OCI-LY7 (cell line): ENCODE data around the gene TEX29. TPM values are rescaled to one million over a fixed set of nuclear protein-coding genes. Genes with fewer than 3 reads are reported as not detected.

ENCODE experiments used
- BruUV-seq: library from RNA; stranded (reverse); fragments of 400-500 nt; replicated peaks from 2 replicates; lab custom pipeline; 2021; lab: Mats Ljungman, UMichigan
- CTCF ChIA-PET: fragments of 300-600 bp; sonication (Branson Sonifier 250); formaldehyde crosslinking; loops from one replicate; lab custom pipeline; 2022; ENCODE audit warnings: antibody characterized with exemption; ENCODE audit not compliant: unreplicated experiment; lab: Charles Lee
- POLR2A ChIA-PET: fragments of 300-600 bp; sonication (Branson Sonifier 250); formaldehyde crosslinking; loops from one replicate; lab custom pipeline; 2022; ENCODE audit warnings: antibody characterized with exemption; lab: Charles Lee
- DNase-seq: peaks from one replicate; pipeline ENCODE4 v3.0.0-alpha.2; 2015; ENCODE audit warnings: low spot score
- H2AFZ ChIP-seq: fragments of 200-600 bp; sonication (generic), shearing (Covaris generic); 2 replicates; pipeline ENCODE4 v1.6.1; 2014; ENCODE audit warnings: mild to moderate bottlenecking, antibody characterized with exemption, low read length, moderate library complexity
- H3K27ac ChIP-seq: fragments of 200-600 bp; sonication (generic); 2 replicates; pipeline ENCODE4 v1.5.1; 2014; ENCODE audit warnings: mixed run types, low read depth, mild to moderate bottlenecking, moderate library complexity, low read length, inconsistent platforms; ENCODE audit not compliant: poor library complexity, severe bottlenecking
- H3K36me3 ChIP-seq: fragments of 200-600 bp; sonication (generic); 2 replicates; pipeline ENCODE4 v1.6.1; 2014; ENCODE audit warnings: mild to moderate bottlenecking, antibody characterized with exemption, low read length, moderate library complexity, mixed read lengths; ENCODE audit not compliant: insufficient read depth
- H3K4me1 ChIP-seq: fragments of 200-600 bp; sonication (generic); 2 replicates; pipeline ENCODE4 v1.5.1; 2014; ENCODE audit warnings: mild to moderate bottlenecking, low read length; ENCODE audit not compliant: insufficient read depth, poor library complexity, severe bottlenecking
- H3K4me2 ChIP-seq: fragments of 200-600 bp; sonication (generic); 2 replicates; pipeline ENCODE4 v1.6.1; 2014; ENCODE audit warnings: mild to moderate bottlenecking, low read length
- H3K4me3 ChIP-seq: fragments of 200-600 bp; sonication (generic); 2 replicates; pipeline ENCODE4 v1.5.1; 2014; ENCODE audit warnings: mild to moderate bottlenecking, low read depth, low read length; ENCODE audit not compliant: poor library complexity, severe bottlenecking
- H3K79me2 ChIP-seq: fragments of 200-600 bp; sonication (generic); 2 replicates; pipeline ENCODE4 v1.6.1; 2016; ENCODE audit warnings: low read depth, mild to moderate bottlenecking, low read length, moderate library complexity, mixed read lengths; ENCODE audit not compliant: insufficient read depth
- H3K9me2 ChIP-seq: fragments of 200-600 bp; sonication (generic); 2 replicates; pipeline ENCODE4 v1.6.1; 2016; ENCODE audit warnings: mild to moderate bottlenecking, low read length, mixed read lengths; ENCODE audit not compliant: insufficient read depth
- H3K9me3 ChIP-seq: fragments of 200-600 bp; sonication (generic); 2 replicates; pipeline ENCODE4 v1.6.1; 2014; ENCODE audit warnings: mild to moderate bottlenecking, mixed run types, low read length, mixed read lengths
- H4K20me1 ChIP-seq: fragments of 200-600 bp; sonication (generic); 2 replicates; pipeline ENCODE4 v1.6.1; 2014; ENCODE audit warnings: mild to moderate bottlenecking, antibody characterized with exemption, low read length, moderate library complexity, mixed read lengths; ENCODE audit not compliant: insufficient read depth
- EZH2phosphoT487 ChIP-seq: fragments of 200-600 bp; sonication (generic); IDR thresholded peaks from 2 replicates; pipeline ENCODE4 v1.6.1; 2018; ENCODE audit warnings: low read depth, borderline replicate concordance, mild to moderate bottlenecking, mixed run types, antibody characterized with exemption, low read length, moderate library complexity, mixed read lengths
- intact Hi-C: fragments of 100-400 bp; cut with micrococcal nuclease; formaldehyde crosslinking; loops from one replicate; pipeline ENCODE4 v1.10.0; 2022; ENCODE audit not compliant: unreplicated experiment
- total RNA-seq, 2 experiments: library from RNA; depleted of rRNA in 1 of 2; stranded (reverse); fragments of >200 nt in 1 of 2; shearing (Covaris generic) in 1 of 2; gene quantifications; 2 replicates each; pipeline ENCODE4 v1.2.3, GENCODE V29; 2014 to 2022
- TF ChIP-seq, protein P1 (sequence below): fragments of 200-600 bp; sonication (generic); conservative IDR thresholded peaks from 2 replicates; pipeline ENCODE4 v1.5.1; 2014; ENCODE audit warnings: mild to moderate bottlenecking, antibody characterized with exemption, low read length, moderate library complexity, mixed read lengths

TEX29 gene
- total RNA-seq, 2 experiments from 2014 or later = not detected

DNA sequence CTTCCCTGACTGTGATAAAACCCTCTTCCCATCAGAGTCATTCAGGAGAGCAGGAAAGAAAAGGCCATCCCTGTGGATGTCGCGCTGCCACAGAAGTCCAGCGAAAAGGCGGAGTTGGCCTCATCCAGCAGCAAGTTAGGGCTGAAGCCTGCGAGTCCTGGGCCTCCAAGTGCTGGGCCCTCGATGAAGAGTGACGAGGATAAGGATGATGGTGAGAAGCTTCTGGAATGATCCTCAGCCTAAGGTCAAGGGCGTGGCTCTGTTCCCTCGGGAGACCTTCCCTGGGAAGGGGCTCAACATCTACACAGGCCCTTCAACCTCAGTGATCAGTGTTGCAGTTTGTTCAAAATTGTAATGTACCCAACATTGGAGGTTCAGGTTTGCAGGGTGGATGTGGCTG is 22.3 kb downstream of the TEX29 start:
- H3K36me3 ChIP-seq = no peaks in the 10 kb centered on the region
- ChIA-PET CTCF (no interaction called here), POLR2A (no interaction called here)
- intact Hi-C loops = no loop called here
- no peaks in the 10 kb centered on the region for H4K20me1 ChIP-seq
- H3K4me2 ChIP-seq = no peak overlapping the region
- no peak for DNase-seq
- H3K9me2 ChIP-seq = no peaks in the 10 kb centered on the region
- TF ChIP-seq, protein P1, sequence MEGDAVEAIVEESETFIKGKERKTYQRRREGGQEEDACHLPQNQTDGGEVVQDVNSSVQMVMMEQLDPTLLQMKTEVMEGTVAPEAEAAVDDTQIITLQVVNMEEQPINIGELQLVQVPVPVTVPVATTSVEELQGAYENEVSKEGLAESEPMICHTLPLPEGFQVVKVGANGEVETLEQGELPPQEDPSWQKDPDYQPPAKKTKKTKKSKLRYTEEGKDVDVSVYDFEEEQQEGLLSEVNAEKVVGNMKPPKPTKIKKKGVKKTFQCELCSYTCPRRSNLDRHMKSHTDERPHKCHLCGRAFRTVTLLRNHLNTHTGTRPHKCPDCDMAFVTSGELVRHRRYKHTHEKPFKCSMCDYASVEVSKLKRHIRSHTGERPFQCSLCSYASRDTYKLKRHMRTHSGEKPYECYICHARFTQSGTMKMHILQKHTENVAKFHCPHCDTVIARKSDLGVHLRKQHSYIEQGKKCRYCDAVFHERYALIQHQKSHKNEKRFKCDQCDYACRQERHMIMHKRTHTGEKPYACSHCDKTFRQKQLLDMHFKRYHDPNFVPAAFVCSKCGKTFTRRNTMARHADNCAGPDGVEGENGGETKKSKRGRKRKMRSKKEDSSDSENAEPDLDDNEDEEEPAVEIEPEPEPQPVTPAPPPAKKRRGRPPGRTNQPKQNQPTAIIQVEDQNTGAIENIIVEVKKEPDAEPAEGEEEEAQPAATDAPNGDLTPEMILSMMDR = no peak
- no peak for TF ChIP-seq EZH2phosphoT487
- H3K9me3 ChIP-seq = no peaks in the 10 kb centered on the region
- no TSS peak for BruUV-seq
- H3K4me3 ChIP-seq = no peak overlapping the region
- H3K27ac ChIP-seq = no peak overlapping the region
- no peaks in the 10 kb centered on the region for H3K4me1 ChIP-seq
- no peak overlapping the region for H2AFZ ChIP-seq
- H3K79me2 ChIP-seq = no peaks in the 10 kb centered on the region

DNA sequence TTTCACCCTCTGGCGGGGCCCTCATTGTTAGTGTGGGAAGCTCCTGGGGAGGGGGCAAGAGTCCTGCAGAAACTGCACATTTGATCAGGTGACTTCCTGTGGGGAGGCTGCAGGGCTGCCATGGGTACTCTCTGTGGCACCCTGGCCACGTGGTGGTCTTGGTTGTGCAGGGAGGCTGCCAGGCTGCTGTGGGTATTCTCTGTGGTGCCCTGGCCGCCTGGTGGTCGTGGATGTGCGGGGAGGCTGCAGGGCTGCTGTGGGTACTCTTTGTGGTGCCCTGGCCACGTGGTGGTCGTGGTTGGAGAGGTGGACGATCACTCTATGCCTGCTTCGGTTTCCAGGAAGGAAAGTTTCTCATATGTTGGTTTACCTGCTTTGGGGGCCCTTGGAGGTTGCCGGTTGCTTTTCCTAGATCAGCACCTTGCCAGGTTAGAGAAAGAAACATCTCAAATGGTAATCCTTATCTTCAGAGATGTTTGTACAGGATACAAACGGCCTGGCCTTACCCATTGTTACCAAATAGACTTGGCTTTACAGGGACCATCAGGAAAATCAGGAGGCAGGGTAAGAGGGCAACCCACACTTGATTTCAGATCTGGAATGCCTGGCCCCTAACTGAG is 22.9 kb downstream of the TEX29 start:
- Histone ChIP-seq H3K36me3 (no peaks in the 10 kb centered on the region), H3K9me2 (no peaks in the 10 kb centered on the region), H3K9me3 (no peaks in the 10 kb centered on the region), H3K79me2 (no peaks in the 10 kb centered on the region), H3K4me1 (no peaks in the 10 kb centered on the region), H4K20me1 (no peaks in the 10 kb centered on the region), H3K4me2 (no peak overlapping the region), H2AFZ (no peak overlapping the region), H3K4me3 (no peak overlapping the region), H3K27ac (no peak overlapping the region)
- intact Hi-C loops = no loop called here
- ChIA-PET CTCF (no interaction called here), POLR2A (no interaction called here)
- TF ChIP-seq, protein P1 = no peak
- TF ChIP-seq EZH2phosphoT487 = no peak
- DNase-seq = no peak
- BruUV-seq = no TSS peak

DNA sequence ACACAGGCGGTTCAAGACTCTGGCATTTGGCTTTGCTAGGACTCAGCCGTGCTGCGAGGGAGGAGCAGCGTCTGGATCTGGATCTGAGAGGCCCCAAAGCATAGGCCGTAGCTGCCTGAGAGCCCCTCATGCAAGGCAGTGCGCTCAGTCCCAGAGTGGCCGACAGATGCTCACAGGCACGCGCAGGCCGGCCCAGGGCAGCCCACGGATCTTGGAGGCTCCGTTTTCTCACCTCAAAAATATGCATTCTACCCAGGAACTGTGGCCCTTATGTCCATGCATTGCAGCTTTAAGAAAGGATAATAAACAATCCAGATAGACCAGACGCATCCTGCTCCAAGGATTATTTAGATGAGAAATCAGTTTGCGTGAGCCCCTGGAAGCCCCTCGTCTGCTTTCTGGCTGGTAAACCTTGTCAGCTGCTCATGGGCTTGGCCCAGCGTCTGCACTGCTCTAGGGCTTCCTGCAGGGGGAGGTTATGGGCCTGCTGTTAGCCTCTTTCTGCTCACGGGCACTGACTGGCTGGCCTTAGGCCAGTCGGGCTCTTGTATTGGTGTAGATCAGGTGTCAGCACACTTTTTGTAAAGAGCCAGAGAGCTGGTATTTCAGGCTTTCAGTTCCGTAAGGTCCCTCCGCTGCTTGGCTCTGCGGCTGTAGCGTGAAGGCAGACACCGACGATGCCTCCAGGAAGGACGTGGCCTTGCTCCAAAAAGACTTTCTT is 24.2 kb downstream of the TEX29 start:
- TF ChIP-seq, protein P1 = no peak
- no peak for TF ChIP-seq EZH2phosphoT487
- no peak overlapping the region for H3K27ac ChIP-seq
- DNase-seq = no peak
- H3K9me3 ChIP-seq = no peaks in the 10 kb centered on the region
- no peaks in the 10 kb centered on the region for H3K4me1 ChIP-seq
- no TSS peak for BruUV-seq
- H3K4me3 ChIP-seq = no peak overlapping the region
- H4K20me1 ChIP-seq = no peaks in the 10 kb centered on the region
- ChIA-PET POLR2A (no interaction called here), CTCF (no interaction called here)
- no peaks in the 10 kb centered on the region for H3K79me2 ChIP-seq
- H3K36me3 ChIP-seq = no peaks in the 10 kb centered on the region
- H3K4me2 ChIP-seq = no peak overlapping the region
- H2AFZ ChIP-seq = no peak overlapping the region
- intact Hi-C loops = no loop called here
- H3K9me2 ChIP-seq = no peaks in the 10 kb centered on the region
